GM18951 (cell line): Measurements from ENCODE around the gene SLC47A2.
"Not testable (repeated sequence)": the region's sequence is repeated elsewhere in the genome, so short reads cannot be mapped to it uniquely, and the experiment has no call there.

Experiments used
- POLR2A ChIP-seq: IDR thresholded peaks from 4 replicates; pipeline ENCODE4 v1.6.1; 2011; ENCODE audit warnings: mild to moderate bottlenecking; ENCODE audit not compliant: insufficient read length, insufficient read depth; ENCODE audit errors: extremely low read depth
- in situ Hi-C: fragments of 300-500 bp; cut with MboI; formaldehyde crosslinking; loops from one replicate; pipeline ENCODE4 v1.12.0; 2022; ENCODE audit warnings: low sequenced_read_pairs, mixed read lengths, inconsistent platforms; ENCODE audit not compliant: unreplicated experiment

The SLC47A2 gene

DNA sequence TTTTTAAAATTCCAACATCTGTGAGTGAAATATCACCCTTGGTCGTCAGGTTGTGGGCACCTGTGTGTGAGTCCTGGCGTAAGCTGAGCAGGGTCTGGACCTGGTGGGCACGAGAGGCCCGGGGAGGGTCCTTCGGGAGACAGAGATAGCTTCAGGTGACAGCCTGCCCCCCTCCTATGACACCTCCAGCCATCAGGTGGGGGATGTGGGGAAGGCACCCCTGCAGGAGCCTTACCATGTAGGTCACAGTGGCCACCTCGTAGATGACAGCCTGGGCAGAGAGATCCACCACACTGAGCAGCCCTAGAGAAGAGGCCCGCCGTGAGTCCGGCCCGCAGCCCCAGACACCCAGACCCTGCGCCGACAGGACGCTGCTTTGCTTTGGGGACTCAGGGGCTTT, 11.2 kb downstream of the SLC47A2 start:
- no peak for TF ChIP-seq POLR2A
- in situ Hi-C loops: no loop called here

DNA sequence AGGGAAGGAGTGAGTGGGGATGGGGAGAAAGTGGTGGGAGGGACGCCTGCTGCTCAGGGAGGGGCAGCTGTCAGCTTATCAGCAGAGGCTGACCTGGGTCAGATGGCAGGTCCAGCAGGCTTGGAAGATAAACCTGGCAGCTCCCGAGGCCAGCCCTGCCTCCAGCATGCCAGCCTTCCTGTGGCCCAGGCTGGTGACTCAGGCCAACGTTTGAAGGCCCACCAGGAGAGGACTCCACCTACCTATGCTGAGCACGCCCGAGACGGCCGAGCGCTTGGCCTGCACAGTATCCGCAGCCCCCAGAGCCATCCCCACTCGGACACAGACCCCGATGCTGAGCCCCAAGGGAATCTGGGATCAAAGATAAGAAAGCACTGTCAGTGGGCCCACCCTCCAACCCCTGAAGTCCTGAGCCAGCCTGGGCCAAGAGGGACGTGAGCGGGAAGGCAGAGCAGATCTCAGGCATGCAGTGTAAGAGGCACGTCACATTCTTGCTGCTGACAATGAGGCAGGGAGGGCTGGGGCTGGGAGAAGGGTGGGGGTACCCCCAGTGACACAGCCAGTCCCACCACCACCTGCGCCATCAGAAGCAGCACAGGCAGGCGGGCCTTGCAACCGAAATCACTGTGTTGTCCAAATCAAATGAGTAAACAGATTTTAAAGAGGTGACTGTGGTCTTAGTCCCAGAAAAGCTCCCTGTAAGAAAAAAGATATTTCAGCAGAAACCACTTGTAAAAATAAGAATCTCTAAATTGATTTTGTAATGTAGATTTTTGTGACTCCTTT, 12.4 kb downstream of the SLC47A2 start:
- in situ Hi-C loops: no loop called here
- TF ChIP-seq POLR2A: no peak

DNA sequence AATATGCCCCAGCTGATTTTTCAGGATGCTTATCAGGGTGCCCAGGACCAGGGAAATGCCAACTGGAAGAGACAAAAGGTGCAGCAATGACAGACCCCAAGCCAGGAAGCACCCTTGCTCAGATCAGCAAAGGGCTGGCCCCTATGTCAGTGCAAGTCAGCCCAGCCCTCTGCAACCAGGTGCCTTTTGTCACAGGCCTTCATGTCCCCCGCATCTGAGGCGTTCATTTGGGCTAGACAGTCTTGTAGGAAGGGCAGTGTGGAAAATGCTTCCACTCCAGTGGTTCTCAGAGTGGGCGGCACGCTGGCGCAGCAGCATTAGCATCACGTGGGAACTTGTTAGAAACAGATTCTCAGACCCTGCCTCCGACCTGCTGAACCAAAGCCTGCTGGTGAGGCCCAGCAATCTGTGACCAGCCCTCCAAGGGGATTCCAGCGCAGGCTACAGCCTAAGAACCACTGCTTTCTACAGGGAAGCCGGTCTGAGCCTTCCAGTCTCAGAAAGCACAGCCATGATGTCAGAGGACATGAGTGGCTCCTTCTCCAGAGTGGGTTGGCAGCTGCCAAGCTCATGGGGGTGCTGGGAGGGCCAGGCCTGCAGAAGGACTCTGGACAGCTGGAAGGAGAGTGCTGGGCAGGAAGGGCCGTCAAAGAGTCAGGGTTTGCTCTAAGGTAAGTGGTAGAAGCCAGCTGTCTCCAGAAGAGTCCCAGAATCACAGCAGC, 13.1 kb downstream of the SLC47A2 start:
- in situ Hi-C loops: no loop called here
- no peak for TF ChIP-seq POLR2A

DNA sequence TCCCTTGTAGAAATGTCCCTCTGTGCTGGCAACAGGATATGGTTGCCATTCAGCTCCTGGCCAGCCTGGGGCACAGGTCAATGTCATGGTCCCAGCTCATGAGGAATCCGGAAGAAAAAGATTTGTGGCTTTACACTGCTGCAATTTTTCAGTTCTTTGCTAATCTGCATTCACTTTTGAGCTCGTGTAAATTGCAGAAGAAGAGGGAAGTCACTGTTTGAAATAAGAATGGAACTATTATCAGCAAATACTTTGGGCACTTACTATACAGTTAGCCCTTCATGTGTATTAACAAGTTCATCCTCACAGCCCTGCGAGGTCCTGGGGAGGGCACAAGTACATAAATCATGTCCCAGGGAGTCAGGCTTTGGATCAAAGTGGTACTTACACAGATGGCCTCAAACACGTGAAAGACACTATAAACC, 14.2 kb downstream of the SLC47A2 start:
- no peak for TF ChIP-seq POLR2A
- in situ Hi-C loops: no loop called here

DNA sequence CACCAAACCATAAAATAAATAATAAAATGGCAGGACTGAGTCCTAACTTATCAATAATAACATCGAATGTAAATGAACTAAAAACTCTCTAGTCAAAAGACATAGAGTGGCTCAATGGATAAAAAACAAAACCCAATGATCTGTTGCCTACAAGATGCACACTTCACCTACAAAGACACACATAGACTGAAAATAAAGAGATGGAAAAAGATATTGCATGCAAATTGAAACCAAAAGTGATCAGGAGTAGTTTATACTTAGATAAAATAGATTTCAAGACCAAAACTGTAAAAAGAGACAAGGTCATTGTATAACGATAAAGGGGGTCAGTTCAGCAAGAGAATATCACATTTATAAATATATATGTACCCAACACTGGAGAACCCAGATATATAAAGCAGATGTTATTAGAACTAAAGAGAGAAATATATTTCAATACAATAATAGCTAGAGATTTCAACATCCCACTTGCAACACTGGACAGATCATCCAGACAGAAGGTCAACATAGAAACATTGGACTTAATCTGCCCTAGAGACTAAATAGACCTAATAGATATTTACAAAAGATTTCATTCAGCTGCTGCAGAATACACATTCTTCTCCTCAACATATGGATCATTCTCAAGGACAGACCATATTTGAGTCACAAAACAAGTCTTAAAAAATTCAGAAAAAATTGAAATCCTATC, 29.8 kb downstream of the SLC47A2 start:
- TF ChIP-seq POLR2A: no peak
- in situ Hi-C loops: no loop called here

DNA sequence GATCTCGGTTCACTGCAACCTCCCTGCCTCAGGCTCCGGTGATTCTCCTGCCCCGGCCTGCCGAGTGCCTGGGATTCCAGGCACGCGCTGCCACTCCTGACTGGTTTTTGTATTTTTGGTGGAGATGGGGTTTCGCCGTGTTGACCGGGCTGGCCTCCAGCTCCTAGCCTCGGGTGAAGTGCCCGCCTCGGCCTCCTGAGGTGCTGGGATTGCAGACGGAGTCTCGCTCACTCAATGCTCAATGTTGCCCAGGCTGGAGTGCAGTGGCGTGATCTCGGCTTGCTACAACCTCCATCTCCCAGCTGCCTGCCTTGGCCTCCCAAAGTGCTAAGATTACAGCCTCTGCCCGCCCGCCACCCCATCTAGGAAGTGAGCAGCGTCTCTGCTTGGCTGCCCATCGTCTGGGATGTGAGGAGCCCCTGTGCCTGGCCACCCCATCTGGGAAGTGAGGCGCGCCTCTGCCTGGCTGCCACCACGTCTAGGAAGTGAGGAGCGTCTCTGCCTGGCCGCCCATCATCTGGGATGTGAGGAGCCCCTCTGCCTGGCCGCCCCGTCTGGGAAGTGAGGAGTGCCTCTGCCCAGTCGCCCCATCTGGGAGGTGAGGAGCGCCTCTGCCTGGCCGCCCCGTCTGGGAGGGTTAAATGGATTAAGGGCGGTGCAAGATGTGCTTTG, 31.3 kb downstream of the SLC47A2 start:
- in situ Hi-C loops: not testable (repeated sequence)

DNA sequence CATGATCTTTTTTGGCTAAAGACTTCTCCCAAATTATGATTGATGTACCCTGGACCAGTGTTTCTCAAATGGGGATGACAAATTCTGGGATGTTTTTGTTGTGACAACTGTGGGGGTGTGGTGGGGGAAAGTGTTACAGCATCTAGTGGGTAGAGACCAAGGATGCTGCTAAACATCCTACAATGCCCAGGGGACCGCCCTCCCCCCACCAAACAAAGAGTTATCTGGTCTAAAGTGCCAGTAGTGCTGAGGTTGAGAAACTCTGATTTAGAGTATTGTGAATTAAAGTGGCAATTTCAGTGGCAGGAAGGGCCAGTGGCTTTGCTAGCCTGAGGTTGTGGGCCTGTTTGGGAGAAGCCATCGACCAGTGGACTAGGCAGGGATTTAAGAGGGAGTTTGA, 33.3 kb downstream of the SLC47A2 start:
- TF ChIP-seq POLR2A: no peak
- in situ Hi-C loops: no loop called here

DNA sequence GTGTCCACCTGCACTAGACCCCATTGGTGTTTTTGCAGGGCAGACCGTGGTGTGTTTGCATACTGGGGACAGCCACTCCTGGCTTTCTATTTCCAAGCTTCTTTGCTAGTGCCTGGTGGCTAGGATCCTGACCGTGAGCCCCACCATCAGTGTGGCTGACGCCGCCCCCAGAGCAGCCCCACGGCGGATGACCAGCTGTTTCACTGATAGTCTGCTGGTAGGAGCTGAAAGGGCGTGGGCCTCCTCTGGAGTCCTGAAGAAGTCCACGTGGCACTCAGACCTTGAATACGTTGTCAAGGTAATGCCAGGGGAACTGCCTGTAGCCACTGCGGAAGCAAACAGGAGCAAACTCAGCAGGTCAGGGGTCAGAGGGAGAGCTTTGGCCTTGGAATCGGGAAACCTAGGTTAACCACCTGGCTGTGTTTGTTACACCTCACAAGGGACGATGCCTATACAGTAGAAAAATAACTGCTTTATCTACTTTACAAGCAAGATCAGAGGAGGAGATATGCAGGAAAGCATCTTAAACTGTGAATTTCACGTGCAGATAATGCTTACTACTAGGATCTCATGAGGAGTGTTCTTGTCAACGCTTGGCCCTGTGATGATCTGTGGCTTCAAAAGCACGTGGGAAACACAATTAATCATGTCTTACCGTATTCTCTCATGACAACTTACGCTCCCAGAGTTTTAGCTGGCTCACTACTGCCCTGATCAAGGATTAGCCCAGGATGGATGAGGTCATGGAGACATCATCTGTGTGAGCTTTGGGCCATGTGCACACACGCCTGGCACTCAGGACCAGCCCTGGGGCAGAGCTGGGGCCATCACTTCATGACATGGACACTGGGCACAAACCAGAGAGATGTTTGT, 37.6 kb downstream of the SLC47A2 start:
- in situ Hi-C loops: no loop called here
- no peak for TF ChIP-seq POLR2A

DNA sequence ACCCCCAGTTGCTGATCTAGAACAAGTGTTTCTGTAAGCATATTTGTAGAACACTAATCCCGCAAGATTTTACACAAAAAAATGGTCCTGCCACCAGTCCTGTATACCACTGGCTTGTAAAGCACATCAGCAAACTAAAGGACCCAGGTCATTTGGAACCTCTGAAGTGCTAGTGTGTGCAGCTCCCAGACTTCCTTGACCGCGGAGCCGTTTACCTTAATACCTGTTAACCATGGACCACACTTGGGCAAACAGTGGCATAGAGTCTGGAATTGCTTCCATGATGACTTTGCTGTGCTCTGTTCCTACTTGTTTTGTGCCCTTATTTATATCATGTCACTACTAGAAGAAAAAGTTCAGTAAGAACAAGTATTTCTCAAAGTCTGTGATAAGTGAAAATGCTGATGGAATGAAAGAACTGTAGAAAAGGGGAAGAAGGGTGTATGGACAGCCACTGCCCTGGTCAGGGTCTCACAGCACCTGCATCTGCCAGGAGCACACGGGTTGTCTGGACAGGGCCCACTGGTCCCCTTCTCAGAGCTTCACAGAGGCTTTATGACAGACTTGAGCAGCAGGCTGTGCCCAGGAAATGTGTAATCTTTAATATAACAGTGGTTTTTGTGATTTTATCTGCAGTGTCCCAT, 38.5 kb downstream of the SLC47A2 start:
- in situ Hi-C loops: no loop called here
- TF ChIP-seq POLR2A: no peak

DNA sequence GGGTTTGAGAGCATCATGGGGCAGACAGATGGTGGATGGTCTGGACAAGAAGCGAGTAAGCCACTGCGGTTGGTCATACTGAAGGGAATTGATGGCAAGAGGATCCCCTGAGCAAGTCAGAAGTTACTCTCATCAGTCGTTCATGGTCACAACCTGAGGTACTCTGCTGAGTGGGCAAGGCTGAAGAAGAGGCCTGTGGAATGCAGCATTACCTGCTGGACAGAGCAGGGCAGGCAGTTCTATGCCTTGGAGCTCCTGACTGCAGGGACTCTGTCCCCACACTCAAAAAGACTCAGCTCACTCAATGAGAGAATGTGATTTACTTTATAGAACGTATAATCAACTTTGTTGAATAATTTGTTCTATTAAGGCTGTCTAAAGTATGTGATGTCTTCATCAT, 39.5 kb downstream of the SLC47A2 start:
- no peak for TF ChIP-seq POLR2A
- in situ Hi-C loops: no loop called here

DNA sequence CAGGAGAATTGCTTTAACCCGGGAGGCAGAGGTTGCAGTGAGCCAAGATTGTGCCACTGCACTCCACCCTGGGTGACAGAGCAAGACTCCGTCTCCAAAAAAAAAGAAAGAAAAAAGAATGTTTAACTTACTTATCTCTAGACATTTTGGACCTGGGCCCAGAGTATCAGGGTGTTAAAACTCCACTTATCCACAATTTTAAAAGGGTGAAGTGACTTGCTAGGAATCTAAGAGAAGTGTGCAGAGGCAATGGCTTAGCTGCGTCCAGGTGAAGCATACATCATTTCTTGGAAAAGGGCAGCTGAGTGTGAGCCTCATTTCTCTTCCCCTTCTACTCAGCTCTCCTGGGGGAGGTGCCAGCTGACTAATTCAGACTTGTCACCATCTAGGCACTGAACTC, 42.8 kb downstream of the SLC47A2 start:
- TF ChIP-seq POLR2A: no peak
- in situ Hi-C loops: no loop called here
